K562 (cell line): ENCODE measurements around the gene MYCBPAP. TPM values are rescaled to one million over a fixed set of nuclear protein-coding genes. Genes with fewer than 3 reads are reported as not detected.

Experiments used
- ATAC-seq: fragments of 200-7000 bp; cut with Tn5 transposase; 3 replicates; pipeline ENCODE4 v1.9.1; 2020; ENCODE audit warnings: moderate library complexity
- BruUV-seq: library from RNA; stranded (reverse); fragments of 400-500 nt; replicated peaks from 2 replicates; lab custom pipeline; 2021; lab: Mats Ljungman, UMichigan
- CTCF ChIA-PET: fragments of 300-600 bp; formaldehyde crosslinking; extraction: SDS; loops from one replicate; lab custom pipeline; 2021; ENCODE audit warnings: low intra/inter-chr PET ratio; lab: Yijun Ruan, JAX
- POLR2A ChIA-PET: fragments of 300-600, 350-650 bp; sonication (Branson Sonifier 250); formaldehyde crosslinking; extraction: SDS; loops from one replicate; lab custom pipeline; 2021; ENCODE audit warnings: antibody characterized with exemption, inconsistent platforms; lab: Yijun Ruan, JAX
- DNase-seq, 4 experiments: peaks; one replicate each; pipeline versions ENCODE4 v3.0.0 to v3.0.0-alpha.2; 2011 to 2018; ENCODE audit warnings: low spot score in 3 of 4, mixed read lengths in 3 of 4; ENCODE audit errors: extremely low read depth in 1 of 4
- FAIRE-seq: peaks from 2 replicates; lab custom pipeline; 2011; peaks lifted over from hg19 to GRCh38; lab: Jason Lieb, UNC
- H2AFZ ChIP-seq: 2 replicates; pipeline ENCODE4 v1.6.0; 2011; ENCODE audit warnings: low read depth, low read length, control low read depth, inconsistent platforms
- H3K27ac ChIP-seq: fragments of 200-600 bp; 3 replicates; pipeline ENCODE4 v1.8.0; 2011; ENCODE audit warnings: low read depth, mild to moderate bottlenecking, control low read depth, inconsistent platforms, low read length, moderate library complexity, mixed read lengths; ENCODE audit errors: extremely low read depth
- H3K27me3 ChIP-seq, 2 experiments: fragments of 300-600 bp in 1 of 2; 2 replicates in 1 of 2; 3 replicates in 1 of 2; pipeline versions ENCODE4 v1.6.0 to v1.8.0; 2011; ENCODE audit warnings: inconsistent platforms in 2 of 2, low read length in 2 of 2, mild to moderate bottlenecking in 1 of 2, mixed read lengths in 1 of 2, moderate library complexity in 1 of 2; ENCODE audit not compliant: control insufficient read depth in 2 of 2, insufficient read depth in 2 of 2
- H3K36me3 ChIP-seq: fragments of 300-600 bp; 3 replicates; pipeline ENCODE4 v1.8.0; 2011; ENCODE audit warnings: mild to moderate bottlenecking, low read length, inconsistent platforms; ENCODE audit not compliant: control insufficient read depth, insufficient read depth
- H3K4me1 ChIP-seq, 2 experiments: fragments of 200-600 bp in 1 of 2; replicated peaks in 1 of 2; 2 replicates in 1 of 2; 3 replicates in 1 of 2; pipeline versions ENCODE4 v1.5.1 to v1.8.0; 2011; ENCODE audit warnings: inconsistent platforms in 2 of 2, low read length in 2 of 2, mild to moderate bottlenecking in 1 of 2, mixed read lengths in 1 of 2, moderate library complexity in 1 of 2; ENCODE audit not compliant: control insufficient read depth in 2 of 2, insufficient read depth in 2 of 2
- H3K4me2 ChIP-seq: 2 replicates; pipeline ENCODE4 v1.6.1; 2011; ENCODE audit warnings: low read length, control low read depth, inconsistent platforms, mixed read lengths; ENCODE audit not compliant: insufficient read depth
- H3K4me3 ChIP-seq: fragments of 200-600 bp; sonication (generic), shearing (Covaris generic); 2 replicates; pipeline ENCODE4 v1.5.1; 2016; ENCODE audit warnings: control low read depth, inconsistent platforms
- H3K79me2 ChIP-seq: fragments of 200-600 bp; 3 replicates; pipeline ENCODE4 v1.8.0; 2011; ENCODE audit warnings: low read length, inconsistent platforms; ENCODE audit not compliant: control insufficient read depth, insufficient read depth
- H3K9ac ChIP-seq, 2 experiments: 2 replicates each; pipeline versions ENCODE4 v1.6.0 to v1.6.1; 2011; ENCODE audit warnings: low read depth in 2 of 2, low read length in 2 of 2, control low read depth in 1 of 2, inconsistent platforms in 1 of 2, mild to moderate bottlenecking in 1 of 2, mixed read lengths in 1 of 2; ENCODE audit not compliant: insufficient read depth in 1 of 2
- H3K9me1 ChIP-seq: one replicate; pipeline ENCODE4 v1.6.0; 2011; ENCODE audit warnings: inconsistent platforms, mild to moderate bottlenecking, low read length, moderate library complexity; ENCODE audit not compliant: control insufficient read depth, insufficient read depth
- H3K9me3 ChIP-seq: replicated peaks from 2 replicates; pipeline ENCODE4 v1.5.1; 2011; ENCODE audit warnings: low read depth, low read length, inconsistent platforms; ENCODE audit not compliant: control insufficient read depth, insufficient read depth
- H4K20me1 ChIP-seq: replicated peaks from 2 replicates; pipeline ENCODE4 v1.6.1; 2011; ENCODE audit warnings: low read length, inconsistent platforms, mixed read lengths; ENCODE audit not compliant: control insufficient read depth, insufficient read depth
- BRD9 ChIP-seq: fragments of 450-650 bp; IDR thresholded peaks from 2 replicates; pipeline ENCODE4 v1.6.1; 2018; ENCODE audit warnings: low read depth; ENCODE audit not compliant: partially characterized antibody
- CXXC5 ChIP-seq: fragments of 250-450 bp; sonication (Bioruptor Pico); IDR thresholded peaks from 2 replicates; pipeline ENCODE4 v1.8.0; 2022; ENCODE audit warnings: inconsistent platforms, mild to moderate bottlenecking, moderate library complexity
- ELF2 ChIP-seq: fragments of 250-450 bp; sonication (Bioruptor Pico); IDR thresholded peaks from 2 replicates; pipeline ENCODE4 v1.5.0; 2021; ENCODE audit warnings: mild to moderate bottlenecking
- SIN3B ChIP-seq: fragments of 450-650 bp; IDR thresholded peaks from 2 replicates; pipeline ENCODE4 v1.6.1; 2017; ENCODE audit warnings: low read depth, mild to moderate bottlenecking, moderate library complexity
- SMARCB1 ChIP-seq: IDR thresholded peaks from 2 replicates; pipeline ENCODE4 v1.6.1; 2011; ENCODE audit warnings: improper control_type of control experiment, low read depth; ENCODE audit not compliant: insufficient read length
- SOX6 ChIP-seq: fragments of 450-650 bp; IDR thresholded peaks from 2 replicates; pipeline ENCODE4 v1.6.1; 2014; ENCODE audit warnings: mild to moderate bottlenecking
- TEAD4 ChIP-seq, 2 experiments: sonication (generic) in 1 of 2; formaldehyde crosslinking in 1 of 2; IDR thresholded peaks; 2 replicates each; pipeline versions ENCODE4 v1.6.1 to v1.8.0; 2012 to 2022; ENCODE audit warnings: borderline replicate concordance in 1 of 2, inconsistent platforms in 1 of 2, low read length in 1 of 2, mild to moderate bottlenecking in 1 of 2, missing genetic modification reagents in 1 of 2
- ZKSCAN1 ChIP-seq: fragments of 150-350 bp; IDR thresholded peaks from 2 replicates; pipeline ENCODE4 v1.6.1; 2016; ENCODE audit warnings: low read depth, low read length
- ZNF384 ChIP-seq: IDR thresholded peaks from 2 replicates; pipeline ENCODE4 v1.6.1; 2012; ENCODE audit warnings: low read depth, low read length, improper control_type of control experiment
- ZNF407 ChIP-seq: fragments of 450-650 bp; IDR thresholded peaks from 2 replicates; pipeline ENCODE4 v1.6.1; 2016; ENCODE audit warnings: low read depth
- ZNF431 ChIP-seq: sonication (generic); formaldehyde crosslinking; IDR thresholded peaks from 2 replicates; pipeline ENCODE4 v1.8.0; 2022; ENCODE audit warnings: mild to moderate bottlenecking, missing genetic modification reagents
- WGBS: fragments of 100-300 bp; shearing (Covaris generic); methylation state at CpG from one replicate; pipeline ENCODE4 v1.1.6; 2016; ENCODE audit warnings: low coverage, mixed read lengths; ENCODE audit not compliant: insufficient coverage; ENCODE audit errors: missing lambda C conversion rate; 5-methylcytosine and 5-hydroxymethylcytosine counted together
- in situ Hi-C: fragments of 300-500 bp; cut with MboI; formaldehyde crosslinking; loops from 4 replicates; pipeline ENCODE4 v1.15.0; 2018; ENCODE audit warnings: inconsistent platforms, mixed read lengths
- intact Hi-C: fragments of 100-400 bp; cut with micrococcal nuclease; formaldehyde crosslinking; loops from 2 replicates; pipeline ENCODE4 v1.14.2; 2022
- polyA plus RNA-seq, 8 experiments: library from polyadenylated mRNA; depleted of rRNA in 4 of 8; stranded (reverse) in 5 of 8; unstranded in 3 of 8; fragments of >200 nt; fragmentation: Nextera tagmentation in 2 of 8; fragmentation: Illumina TruSeq in 1 of 8; extraction: Ambion mirVana in 2 of 8; extraction: Trizol in 1 of 8; gene quantifications; 2 replicates each; pipeline versions ENCODE4 v1.2.1 to v1.2.3, GENCODE V29; 2011 to 2014; ENCODE audit warnings: inconsistent platforms in 1 of 8, missing spikeins in 1 of 8
- total RNA-seq, 7 experiments: library from RNA; depleted of rRNA in 6 of 7; stranded (reverse); fragments of >200 nt in 6 of 7; fragmentation: Illumina TruSeq in 2 of 7; extraction: Trizol in 2 of 7; gene quantifications; 2 replicates each; pipeline versions ENCODE4 v1.2.1 to v1.2.3, GENCODE V29; 2011 to 2021; ENCODE audit warnings: low replicate concordance in 1 of 7

Gene MYCBPAP
- total and polyA plus RNA-seq, 9 of the 15 experiments (the other 6 are each of a cell fraction or from before 2014, with no cell fraction given) = not detected

- Histone ChIP-seq H3K9ac (peak within 1 kb of the TSS; percentile 59 to 87; a peak in 3 of 4 replicates), H3K27ac (peak within 1 kb of the TSS; percentile 26; the same call in 1 of the 3 replicates), H3K4me2 (peak within 1 kb of the TSS; percentile 67), H3K9me1 (no peaks in the 10 kb centered on the region), H3K9me3 (no peaks in the 10 kb centered on the region), H3K4me1 (peaks cover 15 to 53% of the 10 kb centered on the region in 2 experiments; a peak in 4 of 5 replicates), H3K4me3 (peak within 1 kb of the TSS; percentile 33), H3K36me3 (no peaks in the 10 kb centered on the region), H2AFZ (peak within 1 kb of the TSS; percentile 81), H3K27me3 (0 out of 5 replicates have a peak, but pooled peaks cover 0 to 6% of the 10 kb centered on the region in 2 experiments), H4K20me1 (no peaks in the 10 kb centered on the region; the same call in 1 of the 2 replicates), H3K79me2 (no peaks in the 10 kb centered on the region)
- intact Hi-C loops (loop anchor here (1.0 to 5.0 kb wide), 4 partner anchors 64 to 395 kb away; no protein-coding TSS in a partner anchor), in situ Hi-C loops (loop anchor here (5.0 to 10.0 kb wide), 4 partner anchors 80 to 408 kb away; no protein-coding TSS in a partner anchor)
- WGBS = 15% methylated on average over 17 of the region's 42 CpGs
- BruUV-seq = no TSS peak
- POLR2A ChIA-PET = no interaction called here
- CTCF ChIA-PET = interaction anchor here (0.6 to 2.5 kb wide), 7 partner anchors 64 to 520 kb away, joined by 3 to 11 read pairs (median 6); no protein-coding TSS in a partner anchor
- DNase-seq (peak; percentile 84 to 90 (median 88)), ATAC-seq (peak; percentile 84), FAIRE-seq (peak; percentile 78)
- TF ChIP-seq ELF2 (CRISPR knock-in tag) = no peak
- TF ChIP-seq SOX6 = no peak
- no peak for TF ChIP-seq SMARCB1
- TF ChIP-seq SIN3B = peak; percentile 44
- 0 out of 2 replicates have a peak, but pooled peaks have one; percentile 18 for TF ChIP-seq TEAD4 (IDR thresholded peaks at IDR 0.05; ENCODE audit: low read length)
- peak; percentile 82 for TF ChIP-seq TEAD4 (CRISPR knock-in tag; IDR thresholded peaks at IDR 0.05; ENCODE audit: borderline replicate concordance)
- TF ChIP-seq CXXC5 = peak; percentile 47
- no peak for TF ChIP-seq ZNF384
- no peak for TF ChIP-seq BRD9
- TF ChIP-seq ZKSCAN1 = 0 out of 2 replicates have a peak, but pooled peaks have one; percentile 35
- no peak for TF ChIP-seq ZNF431
- TF ChIP-seq ZNF407 = peak; percentile 71; the same call in 1 of the 2 replicates
These were observed 38.9 kb downstream of the MYCBPAP start, which contains the start of gene SPATA20 for GRCh38 chr17:50547035-50547735. Gene SPATA20, plus strand, starts transcription at chr17:50547174. Its CDS starts 35 bp downstream, at chr17:50547209.
